ENCODE measurements around the gene NAA38. TPM values are rescaled to one million over a fixed set of nuclear protein-coding genes. Genes with fewer than 3 reads are reported as not detected.
A peak's percentile ranks its signal among the peaks of the same experiment; 100 is the strongest.

The NAA38 gene
- total and polyA plus RNA-seq, 10 donors, result 51.0 to 185 (median 65.6) TPM

- H3K4me3 ChIP-seq, result no peak overlapping the region
- DNase-seq, result peak; percentile 15
- H3K9me3 ChIP-seq, result no peaks in the 10 kb centered on the region
- WGBS, 5 donors, result 47 to 59% (median 57%) methylated on average over 12 of the region's 12 CpGs
- intact Hi-C loops (cut with DNase I; ENCODE audit: low total_unique reads), result loop anchor here (5.0 to 10.0 kb wide), 2 partner anchors 37 to 229 kb away; no protein-coding TSS in a partner anchor
- H3K27ac ChIP-seq, result no peak overlapping the region
- H3K27me3 ChIP-seq (replicated peaks in 1 of 7), result peaks cover 0 to 6% (median 0%) of the 10 kb centered on the region in 7 donors
- TF ChIP-seq POLR2AphosphoS5 (IDR thresholded peaks at IDR 0.05), result no peak
- TF ChIP-seq CTCF (IDR thresholded peaks at IDR 0.05 in 8 of 11, conservative IDR thresholded peaks at IDR 0.05 in 3 of 11), result no peak
- TF ChIP-seq POLR2A (IDR thresholded peaks at IDR 0.05), result no peak
- H3K4me1 ChIP-seq, result peaks cover 0 to 5% (median 0%) of the 10 kb centered on the region in 6 donors
- H3K36me3 ChIP-seq, result no peaks in the 10 kb centered on the region
Observed at GRCh38 chr17:7825206-7825990, 32.0 kb downstream of the NAA38 start.

GRCh38 chr17:7824021-7824924, 33.1 kb downstream of the NAA38 start:
- no peaks in the 10 kb centered on the region for H3K36me3 ChIP-seq
- no peaks in the 10 kb centered on the region for H3K9me3 ChIP-seq
- H3K27me3 ChIP-seq (replicated peaks in 1 of 7), result peaks cover 0 to 3% (median 0%) of the 10 kb centered on the region in 7 donors
- no peak overlapping the region for H3K4me3 ChIP-seq
- H3K4me1 ChIP-seq, result peaks cover 0 to 5% (median 0%) of the 10 kb centered on the region in 6 donors
- TF ChIP-seq POLR2AphosphoS5 (IDR thresholded peaks at IDR 0.05), result no peak
- TF ChIP-seq POLR2A (IDR thresholded peaks at IDR 0.05), result no peak
- no peak for TF ChIP-seq CTCF (IDR thresholded peaks at IDR 0.05 in 8 of 11, conservative IDR thresholded peaks at IDR 0.05 in 3 of 11)
- DNase-seq, result peak; percentile 59
- intact Hi-C loops (cut with DNase I; ENCODE audit: low total_unique reads), result loop anchor here (5.0 to 10.0 kb wide), 2 partner anchors 163 to 231 kb away; no protein-coding TSS in a partner anchor
- WGBS, 5 donors, result 83 to 92% (median 87%) methylated on average over 8 to 9 of the region's 9 CpGs
- no peak overlapping the region for H3K27ac ChIP-seq

GRCh38 chr17:7823581-7824001, 33.8 kb downstream of the NAA38 start:
- intact Hi-C loops (cut with DNase I; ENCODE audit: low total_unique reads), result loop anchor here (5.0 to 10.0 kb wide), 2 partner anchors 164 to 231 kb away; no protein-coding TSS in a partner anchor
- DNase-seq, result no peak

More at GRCh38 chr17:7823581-7824001, 33.8 kb downstream of the NAA38 start:
- no peak overlapping the region for H3K4me3 ChIP-seq
- H3K27me3 ChIP-seq (replicated peaks in 1 of 7), result peaks cover 0 to 3% (median 0%) of the 10 kb centered on the region in 7 donors
- 90 to 92% (median 92%) methylated on average over 20 of the region's 20 CpGs for WGBS, 5 donors
- no peak for TF ChIP-seq POLR2AphosphoS5 (IDR thresholded peaks at IDR 0.05)
- no peak for TF ChIP-seq CTCF (IDR thresholded peaks at IDR 0.05 in 8 of 11, conservative IDR thresholded peaks at IDR 0.05 in 3 of 11)
- TF ChIP-seq POLR2A (IDR thresholded peaks at IDR 0.05), result no peak
- no peak overlapping the region for H3K27ac ChIP-seq
- H3K36me3 ChIP-seq, result no peaks in the 10 kb centered on the region
- H3K4me1 ChIP-seq, result peaks cover 0 to 5% (median 0%) of the 10 kb centered on the region in 6 donors
- no peaks in the 10 kb centered on the region for H3K9me3 ChIP-seq
